ENCODE measurements around the gene WDR86.

Gene WDR86

DNA sequence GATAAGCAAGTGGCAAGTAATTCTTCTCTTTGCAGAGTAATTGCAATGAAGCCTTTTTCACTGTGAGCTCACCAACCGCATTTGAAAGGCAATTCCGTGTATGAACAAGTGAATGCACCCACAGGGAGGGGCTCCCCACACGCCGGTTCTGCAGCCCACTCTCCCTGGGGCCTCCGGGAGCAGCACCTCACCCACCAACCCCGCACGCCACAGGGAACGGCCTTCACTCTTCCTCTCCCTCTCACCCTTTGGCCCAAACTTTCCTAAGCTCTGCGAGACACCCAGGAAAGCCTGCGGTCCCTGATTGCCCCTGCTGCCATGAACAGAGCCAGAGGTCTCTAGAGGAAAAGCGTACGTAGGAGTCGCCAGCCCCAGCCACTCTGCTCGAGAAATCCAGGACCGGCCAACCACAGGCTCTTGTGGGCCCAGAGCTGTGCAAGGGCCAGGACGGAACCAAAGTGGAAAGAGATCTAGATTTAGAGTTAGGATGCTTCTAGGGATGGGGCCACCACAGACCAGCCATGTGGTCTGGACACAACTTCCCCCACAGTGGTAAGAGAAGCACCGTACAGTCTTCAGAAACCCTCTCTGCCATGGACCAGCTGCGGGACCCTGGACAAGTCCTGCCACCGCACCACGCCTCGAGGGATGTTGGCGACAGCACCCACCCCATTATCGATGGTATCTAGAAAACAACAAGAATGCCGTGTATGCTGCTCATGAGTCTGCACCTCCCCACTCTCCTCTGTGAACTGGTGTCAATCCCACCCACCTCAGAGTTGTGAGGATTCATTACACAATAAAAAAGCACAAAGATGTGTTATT is 3.6 kb downstream of the WDR86 start:
- no peak for DNase-seq

- no peak for DNase-seq
Measured at GRCh38 chr7:151405588-151405987, 4.2 kb downstream of the WDR86 start.

DNA sequence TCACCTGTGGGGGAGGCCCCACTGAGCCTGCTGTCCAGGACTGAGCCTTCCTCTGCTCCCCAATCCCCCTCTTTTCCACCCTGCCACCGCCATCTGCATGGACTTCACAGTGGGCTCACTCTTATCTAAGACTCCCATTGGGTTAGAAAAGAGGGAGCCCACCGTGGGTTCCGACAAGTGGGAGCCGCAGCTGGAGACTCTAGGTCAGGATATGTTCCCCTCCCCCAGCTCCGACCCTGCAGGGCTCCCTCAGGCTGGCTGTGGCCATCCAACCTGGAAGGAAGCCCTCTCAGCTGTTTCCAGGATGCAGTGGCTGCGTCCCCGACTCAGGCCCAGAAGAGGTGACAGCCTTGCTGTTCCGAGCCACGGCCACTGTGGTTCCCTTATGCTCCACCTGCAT is 4.8 kb downstream of the WDR86 start:
- no peak for DNase-seq

- DNase-seq, result no peak
Measured at GRCh38 chr7:151404216-151405011, 5.4 kb downstream of the WDR86 start.

GRCh38 chr7:151403764-151404163 is 6.1 kb downstream of the WDR86 start:
- no peak for DNase-seq

GRCh38 chr7:151402029-151402835 is 7.6 kb downstream of the WDR86 start:
- no peak for DNase-seq

DNA sequence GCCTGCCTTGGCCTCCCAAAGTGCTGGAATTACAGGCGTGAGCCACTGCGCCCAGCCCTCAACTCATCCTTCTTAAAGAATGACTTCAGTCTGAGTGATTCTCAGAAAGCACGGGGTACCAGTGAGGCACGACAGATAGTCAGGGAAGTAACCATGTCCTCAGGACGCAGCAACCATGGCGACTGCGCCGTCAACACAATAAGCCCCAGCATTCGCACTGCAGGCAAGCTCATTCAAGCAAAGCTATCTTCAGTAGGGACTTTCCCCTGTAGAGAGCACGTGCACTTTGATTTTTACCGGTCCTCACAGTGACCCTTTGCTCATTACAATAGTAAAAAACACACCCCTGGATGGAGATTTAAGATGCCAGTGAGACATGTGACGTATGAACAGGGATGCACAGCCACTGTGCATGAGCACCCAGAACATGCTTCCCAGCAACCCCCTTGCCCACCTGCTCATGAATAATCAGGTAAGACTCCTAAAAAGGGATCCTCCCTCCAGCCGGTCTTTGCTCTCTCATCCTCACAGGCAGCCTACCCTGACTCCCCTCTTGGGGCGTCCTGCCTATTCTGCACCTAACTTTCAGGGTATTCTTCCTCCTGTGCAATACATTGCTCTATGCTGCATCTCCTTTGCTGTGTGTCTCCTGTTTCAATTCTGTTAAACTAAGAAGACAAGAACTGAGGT is 9.1 kb downstream of the WDR86 start:
- no peak for DNase-seq

DNA sequence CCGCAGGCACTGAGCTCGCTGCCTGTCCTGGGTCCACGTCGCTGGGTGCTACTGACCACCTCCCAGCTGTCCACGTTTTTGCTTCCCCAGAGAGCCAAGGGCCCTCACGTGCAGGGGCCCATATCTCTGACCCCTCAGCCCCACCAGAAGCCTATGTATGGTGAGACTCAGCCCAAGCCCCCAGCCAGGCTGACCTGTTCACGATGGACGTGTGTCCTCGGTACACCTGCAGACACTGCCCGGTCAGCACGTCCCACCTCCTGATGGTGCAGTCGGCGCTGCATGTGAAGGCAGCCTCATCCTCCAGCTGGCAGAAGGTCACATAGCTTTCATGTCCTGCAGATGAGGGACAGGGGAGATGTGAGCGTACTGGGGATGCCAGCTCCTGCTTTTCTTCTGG is 9.9 kb downstream of the WDR86 start:
- DNase-seq, result no peak

GRCh38 chr7:151399305-151399601 is 10.6 kb downstream of the WDR86 start:
- no peak for DNase-seq

- DNase-seq, result no peak
Measured at GRCh38 chr7:151398446-151399304, 11.2 kb downstream of the WDR86 start.

- no peak for DNase-seq
Measured at GRCh38 chr7:151397026-151397425, 12.8 kb downstream of the WDR86 start.

- no peak for DNase-seq
Measured at GRCh38 chr7:151396328-151396970, 13.4 kb downstream of the WDR86 start.

- DNase-seq, result no peak
Measured at GRCh38 chr7:151395036-151395367, 14.8 kb downstream of the WDR86 start.

GRCh38 chr7:151394076-151395035 is 15.5 kb downstream of the WDR86 start:
- no peak for DNase-seq

- no peak for DNase-seq
Measured at GRCh38 chr7:151393031-151393977, 16.5 kb downstream of the WDR86 start.

DNA sequence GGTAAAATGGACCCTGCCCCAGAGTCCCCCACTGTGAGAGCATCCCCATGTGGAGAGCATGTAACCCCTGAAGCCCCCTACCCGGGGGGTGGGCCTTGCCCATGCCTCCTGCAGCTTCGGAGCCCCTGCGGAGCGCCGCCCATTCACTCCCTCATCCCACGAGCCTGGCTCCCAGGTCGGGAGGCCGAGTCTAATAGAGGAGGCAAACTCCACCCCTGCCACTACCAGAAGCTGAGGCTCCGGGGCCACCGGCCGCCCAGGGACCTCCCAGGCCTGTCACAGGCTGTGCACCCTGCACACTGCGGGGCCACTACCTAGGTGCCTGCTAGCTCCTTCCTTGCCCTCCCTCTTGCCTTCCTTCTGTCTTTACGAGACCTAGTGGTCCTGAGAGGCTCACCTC is 17.4 kb downstream of the WDR86 start:
- DNase-seq, result no peak

DNA sequence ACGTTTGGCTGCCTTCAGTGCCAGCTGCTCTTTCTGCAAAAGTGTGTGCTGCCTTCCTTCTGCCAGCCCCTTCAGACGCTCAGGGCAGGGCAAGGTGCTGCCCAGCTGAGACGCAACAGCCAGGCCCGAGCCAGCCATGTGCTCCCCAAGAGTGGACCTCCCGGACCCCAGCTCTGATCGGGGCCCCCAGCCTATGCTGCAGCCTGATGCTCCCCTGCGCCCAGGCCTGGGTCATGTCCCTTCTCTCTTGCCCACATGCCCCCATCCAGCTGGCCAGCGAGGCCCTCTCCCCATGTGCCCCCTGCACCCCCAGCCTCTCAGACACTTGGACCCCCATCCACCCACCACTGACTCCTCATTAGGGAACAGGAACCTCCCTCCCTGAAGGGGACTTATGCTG is 17.8 kb downstream of the WDR86 start:
- no peak for DNase-seq

DNA sequence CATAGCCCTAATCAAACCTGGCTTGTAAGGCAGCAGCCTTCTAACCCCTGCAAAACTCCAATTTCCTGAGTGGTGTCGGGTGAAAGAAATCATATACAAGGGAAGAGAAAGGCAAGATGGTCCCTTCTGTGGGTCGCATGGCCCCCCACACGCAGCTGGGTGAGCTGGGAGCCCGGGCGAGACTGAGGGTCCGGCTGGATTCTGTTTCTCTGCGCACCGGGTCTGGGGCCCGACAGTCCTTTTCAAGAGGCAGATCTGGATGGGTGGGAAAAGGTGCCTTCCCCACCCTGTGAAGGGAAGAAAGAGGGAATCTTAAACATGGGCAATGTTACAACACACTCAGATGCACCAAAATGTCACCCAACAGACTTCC is 18.5 kb downstream of the WDR86 start:
- no peak for DNase-seq

Data from hippocampal formation (tissue), 2 donors.